ENCODE data around the gene HOXD11.

DNA sequence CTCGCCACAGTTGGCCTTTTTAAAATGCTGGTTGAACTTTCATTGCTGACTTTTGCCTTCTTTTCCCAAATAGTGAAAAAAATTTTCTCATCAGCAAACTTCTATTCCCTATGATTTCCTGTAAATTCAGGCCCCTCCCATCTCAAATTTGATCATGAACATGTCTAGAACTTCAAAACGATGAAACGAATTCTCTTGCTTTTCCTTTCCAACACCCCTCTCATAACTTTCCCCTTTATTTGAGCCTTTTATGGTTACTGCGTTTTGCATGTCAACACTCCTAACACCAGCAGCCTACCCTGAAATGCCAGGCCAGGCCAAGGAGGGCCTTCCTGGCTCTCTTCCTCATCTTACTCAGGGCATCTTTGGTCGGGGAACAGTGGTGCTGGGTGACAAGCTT, 16.2 kb upstream of the HOXD11 start:
- TF ChIP-seq CTCF (IDR thresholded peaks at IDR 0.05): no peak
- no peak for TF ChIP-seq POLR2A (IDR thresholded peaks at IDR 0.05)
